ENCODE data around the gene AFAP1. TPM values are rescaled to one million over a fixed set of nuclear protein-coding genes. Genes with fewer than 3 reads are reported as not detected.

Gene AFAP1
- polyA plus RNA-seq, 1 experiment = 61.7 TPM

GRCh38 chr4:7801001-7801400 lies 138.7 kb downstream of the AFAP1 start:
- POLR2A ChIA-PET = no interaction called here
- DNase-seq (ENCODE audit: low read depth, low spot score) = no peak
- no peaks in the 10 kb centered on the region for H3K27me3 ChIP-seq (ENCODE audit: control insufficient read depth, insufficient read depth, low read length)
- TF ChIP-seq, protein P1, sequence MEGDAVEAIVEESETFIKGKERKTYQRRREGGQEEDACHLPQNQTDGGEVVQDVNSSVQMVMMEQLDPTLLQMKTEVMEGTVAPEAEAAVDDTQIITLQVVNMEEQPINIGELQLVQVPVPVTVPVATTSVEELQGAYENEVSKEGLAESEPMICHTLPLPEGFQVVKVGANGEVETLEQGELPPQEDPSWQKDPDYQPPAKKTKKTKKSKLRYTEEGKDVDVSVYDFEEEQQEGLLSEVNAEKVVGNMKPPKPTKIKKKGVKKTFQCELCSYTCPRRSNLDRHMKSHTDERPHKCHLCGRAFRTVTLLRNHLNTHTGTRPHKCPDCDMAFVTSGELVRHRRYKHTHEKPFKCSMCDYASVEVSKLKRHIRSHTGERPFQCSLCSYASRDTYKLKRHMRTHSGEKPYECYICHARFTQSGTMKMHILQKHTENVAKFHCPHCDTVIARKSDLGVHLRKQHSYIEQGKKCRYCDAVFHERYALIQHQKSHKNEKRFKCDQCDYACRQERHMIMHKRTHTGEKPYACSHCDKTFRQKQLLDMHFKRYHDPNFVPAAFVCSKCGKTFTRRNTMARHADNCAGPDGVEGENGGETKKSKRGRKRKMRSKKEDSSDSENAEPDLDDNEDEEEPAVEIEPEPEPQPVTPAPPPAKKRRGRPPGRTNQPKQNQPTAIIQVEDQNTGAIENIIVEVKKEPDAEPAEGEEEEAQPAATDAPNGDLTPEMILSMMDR (IDR thresholded peaks at IDR 0.05; ENCODE audit: low read depth, low read length) = no peak
- no peaks in the 10 kb centered on the region; the same call in 1 of the 2 replicates for H3K9me3 ChIP-seq (ENCODE audit: control insufficient read depth, insufficient read depth, low read length)
- no peak overlapping the region for H3K4me3 ChIP-seq (ENCODE audit: low read depth, low read length)
- H3K27ac ChIP-seq (ENCODE audit: low read depth, low read length) = no peak overlapping the region
- CTCF ChIA-PET = interaction anchor here (0.6 to 8.9 kb wide), 13 partner anchors 9 to 649 kb away, joined by 3 to 164 read pairs (median 5); partner anchors contain the start of gene AFAP1

GRCh38 chr4:7800410-7800809 lies 139.3 kb downstream of the AFAP1 start:
- no peak for DNase-seq (ENCODE audit: low read depth, low spot score)
- ChIA-PET CTCF (interaction anchor here (1.1 to 8.9 kb wide), 4 partner anchors 9 to 186 kb away, joined by 4 to 164 read pairs (median 52); partner anchors contain the start of gene AFAP1), POLR2A (no interaction called here)
- Histone ChIP-seq H3K27me3 (ENCODE audit: control insufficient read depth, insufficient read depth, low read length) (no peaks in the 10 kb centered on the region), H3K27ac (ENCODE audit: low read depth, low read length) (no peak overlapping the region), H3K9me3 (ENCODE audit: control insufficient read depth, insufficient read depth, low read length) (no peaks in the 10 kb centered on the region; the same call in 1 of the 2 replicates), H3K4me3 (ENCODE audit: low read depth, low read length) (no peak overlapping the region)
- TF ChIP-seq, protein P1 (IDR thresholded peaks at IDR 0.05; ENCODE audit: low read depth, low read length) = no peak

DNA sequence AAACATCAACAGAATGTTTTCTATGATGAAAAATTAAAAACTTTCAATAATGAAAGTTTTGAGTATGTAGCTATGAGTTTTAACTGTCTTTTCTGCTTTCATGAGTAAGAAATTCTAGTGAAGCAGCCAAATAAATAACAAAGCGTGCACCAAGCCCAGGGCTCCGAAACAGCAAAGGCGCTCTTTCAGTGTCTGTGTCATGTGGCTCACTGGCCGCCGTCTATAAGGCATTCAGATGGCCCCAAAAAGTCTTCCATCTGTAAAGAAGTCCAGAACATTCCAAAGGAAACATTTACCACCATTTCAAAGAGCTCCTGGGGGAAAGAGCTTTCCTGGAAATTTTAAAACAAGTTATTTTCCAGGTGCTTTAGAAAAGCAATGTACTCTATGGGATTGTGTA lies 139.9 kb downstream of the AFAP1 start:
- CTCF ChIA-PET = interaction anchor here (1.1 to 8.9 kb wide), 3 partner anchors 29 to 187 kb away, joined by 4 to 164 read pairs (median 68); partner anchors contain the start of gene AFAP1

DNA sequence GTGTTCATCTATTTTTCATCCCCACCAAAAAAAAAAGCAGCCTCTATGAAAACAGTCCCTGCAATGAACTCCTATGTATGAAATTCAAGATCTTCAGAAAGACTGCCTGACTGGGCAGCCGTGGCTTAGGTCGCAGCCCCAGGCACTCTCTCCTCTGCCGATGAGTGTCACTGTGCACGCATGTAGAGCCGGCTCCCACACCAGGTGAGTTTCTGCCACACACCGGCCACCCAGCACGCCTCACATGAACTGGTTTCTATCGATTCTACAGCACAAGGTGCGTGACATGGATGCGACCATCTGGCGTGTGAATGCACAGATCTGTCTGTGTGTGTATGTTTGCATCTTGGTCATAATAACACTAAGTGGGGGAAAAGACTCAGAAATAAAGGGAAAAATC lies 140.4 kb downstream of the AFAP1 start:
- TF ChIP-seq, protein P1 (IDR thresholded peaks at IDR 0.05; ENCODE audit: low read depth, low read length) = no peak
- CTCF ChIA-PET = interaction anchor here (8.9 kb wide), 1 partner anchor 188 kb away, joined by 164 read pairs; no protein-coding TSS in a partner anchor
- H3K27ac ChIP-seq (ENCODE audit: low read depth, low read length) = no peak overlapping the region
- DNase-seq (ENCODE audit: low read depth, low spot score) = no peak
- no peaks in the 10 kb centered on the region; the same call in 1 of the 2 replicates for H3K9me3 ChIP-seq (ENCODE audit: control insufficient read depth, insufficient read depth, low read length)
- H3K27me3 ChIP-seq (ENCODE audit: control insufficient read depth, insufficient read depth, low read length) = no peaks in the 10 kb centered on the region
- POLR2A ChIA-PET = interaction anchor here (1.0 kb wide), 1 partner anchor 10 kb away, joined by 3 read pairs; no protein-coding TSS in a partner anchor
- H3K4me3 ChIP-seq (ENCODE audit: low read depth, low read length) = no peak overlapping the region

More for the DNA sequence above, 139.9 kb downstream of the AFAP1 start:
- TF ChIP-seq, protein P1 (IDR thresholded peaks at IDR 0.05; ENCODE audit: low read depth, low read length) = no peak
- no peak for DNase-seq (ENCODE audit: low read depth, low spot score)
- Histone ChIP-seq H3K27me3 (ENCODE audit: control insufficient read depth, insufficient read depth, low read length) (no peaks in the 10 kb centered on the region), H3K9me3 (ENCODE audit: control insufficient read depth, insufficient read depth, low read length) (no peaks in the 10 kb centered on the region; the same call in 1 of the 2 replicates), H3K4me3 (ENCODE audit: low read depth, low read length) (no peak overlapping the region), H3K27ac (ENCODE audit: low read depth, low read length) (no peak overlapping the region)
- POLR2A ChIA-PET = no interaction called here

DNA sequence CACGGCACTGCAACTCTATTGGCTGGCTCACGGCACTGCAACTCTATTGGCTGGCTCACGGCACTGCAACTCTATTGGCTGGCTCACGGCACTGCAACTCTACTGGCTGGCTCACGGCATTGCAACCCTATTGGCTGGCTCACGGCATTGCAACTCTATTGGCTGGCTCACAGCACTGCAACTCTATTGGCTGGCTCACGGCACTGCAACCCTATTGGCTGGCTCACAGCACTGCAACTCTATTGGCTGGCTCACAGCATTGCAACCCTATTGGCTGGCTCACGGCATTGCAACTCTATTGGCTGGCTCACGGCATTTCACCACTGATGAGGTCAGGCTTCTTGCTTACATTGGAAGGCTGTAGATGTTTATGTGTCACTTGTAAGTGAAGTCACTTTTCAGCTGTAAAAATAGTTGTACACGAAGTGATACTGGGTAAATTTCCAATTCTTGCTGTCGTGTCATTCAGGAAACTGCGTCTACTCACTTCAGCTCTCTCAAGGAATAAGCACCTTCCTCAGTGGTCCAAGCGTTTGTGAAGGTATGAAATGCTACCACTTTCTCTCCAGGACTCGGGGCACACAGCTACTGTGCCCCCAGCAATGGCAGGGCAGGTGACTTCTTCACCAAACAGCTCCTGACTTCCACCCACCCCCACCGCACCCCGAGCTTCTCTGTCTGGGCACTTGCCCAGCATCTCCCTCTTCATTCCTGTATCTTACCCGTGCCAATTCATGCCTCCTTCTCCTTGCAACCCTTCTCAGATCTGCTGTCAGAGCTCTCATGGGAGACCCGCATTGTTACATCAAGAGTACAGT lies 141.3 kb downstream of the AFAP1 start:
- TF ChIP-seq, protein P1 (IDR thresholded peaks at IDR 0.05; ENCODE audit: low read depth, low read length) = no peak
- H3K9me3 ChIP-seq (ENCODE audit: control insufficient read depth, insufficient read depth, low read length) = no peaks in the 10 kb centered on the region; the same call in 1 of the 2 replicates
- DNase-seq (ENCODE audit: low read depth, low spot score) = no peak
- POLR2A ChIA-PET = interaction anchor here (1.0 kb wide), 1 partner anchor 11 kb away, joined by 3 read pairs; no protein-coding TSS in a partner anchor
- CTCF ChIA-PET = interaction anchor here (0.6 to 8.9 kb wide), 4 partner anchors 13 to 189 kb away, joined by 3 to 164 read pairs (median 7); no protein-coding TSS in a partner anchor
- no peak overlapping the region for H3K27ac ChIP-seq (ENCODE audit: low read depth, low read length)
- no peaks in the 10 kb centered on the region for H3K27me3 ChIP-seq (ENCODE audit: control insufficient read depth, insufficient read depth, low read length)
- H3K4me3 ChIP-seq (ENCODE audit: low read depth, low read length) = no peak overlapping the region

All from AG04450 (cell line).